Measurements from ENCODE around the gene PTGIR.

The PTGIR gene

DNA sequence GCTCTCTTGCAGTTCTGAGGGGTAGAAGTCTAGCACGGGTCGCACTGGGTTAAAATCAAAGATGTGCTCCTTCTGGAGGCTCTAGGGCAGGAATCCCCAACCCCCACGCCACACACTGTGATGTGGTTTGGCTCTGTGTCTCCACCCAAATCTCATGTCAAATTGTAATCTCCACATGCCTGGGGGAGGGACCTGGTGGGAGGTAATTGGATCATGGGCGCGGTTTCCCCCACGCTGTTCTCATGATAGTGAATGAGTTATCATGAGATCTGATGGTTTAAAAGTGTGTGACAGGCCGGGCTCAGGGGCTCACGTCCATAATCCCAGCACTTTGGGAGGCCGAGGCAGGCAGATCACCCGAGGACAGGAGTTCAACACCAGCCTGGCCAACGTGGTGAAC lies 50.4 kb downstream of the PTGIR start:
- Mint-ChIP-seq H3K4me3 (no peak overlapping the region), H3K27me3 (no peaks in the 10 kb centered on the region), H3K36me3 (peaks cover 18% of the 10 kb centered on the region), H3K27ac (no peak overlapping the region), H3K4me1 (peaks cover 15% of the 10 kb centered on the region), H3K9me3 (peaks cover 8% of the 10 kb centered on the region)
- ATAC-seq: no peak

DNA sequence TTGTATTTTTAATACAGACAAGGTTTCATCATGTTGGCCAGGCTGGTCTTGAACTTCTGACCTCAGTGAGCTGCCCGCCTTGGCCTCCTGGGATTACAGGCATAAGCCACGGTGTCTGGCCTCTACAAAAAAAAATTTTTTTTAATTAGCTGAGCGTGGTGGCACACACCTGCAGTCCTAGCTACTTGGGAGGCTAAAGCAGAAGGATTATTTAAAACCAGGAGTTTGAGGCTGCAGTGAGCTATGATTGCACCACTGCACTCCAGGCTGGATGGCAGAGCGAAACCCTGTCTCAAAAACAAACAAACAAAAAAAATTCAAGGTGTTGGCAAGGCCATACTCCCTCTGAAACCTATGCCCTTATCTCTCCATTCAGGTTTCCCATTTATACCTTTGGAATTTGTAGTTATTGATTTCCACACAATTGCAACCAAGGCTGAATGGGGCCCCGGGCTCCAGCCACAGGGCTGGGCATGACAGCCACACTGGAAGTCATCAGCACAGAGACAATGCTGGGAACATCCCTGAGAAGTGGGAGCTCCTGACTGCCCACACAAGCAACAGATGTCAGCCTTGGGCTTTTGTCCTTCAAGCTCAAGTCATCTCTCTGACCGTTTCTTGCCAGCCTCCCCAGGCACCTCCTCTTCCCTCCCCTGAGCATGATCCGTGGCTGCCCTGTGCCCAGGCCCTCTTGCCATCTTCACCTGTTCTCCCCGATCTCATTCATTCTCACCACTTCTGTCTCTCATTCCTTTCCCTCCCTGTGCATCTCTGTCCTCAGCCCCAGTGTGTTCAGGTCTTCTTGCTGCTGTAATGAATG lies 51.0 kb downstream of the PTGIR start:
- Mint-ChIP-seq H3K9me3 (peaks cover 8% of the 10 kb centered on the region), H3K4me1 (peaks cover 15% of the 10 kb centered on the region), H3K36me3 (peaks cover 18% of the 10 kb centered on the region), H3K27ac (no peak overlapping the region), H3K4me3 (no peak overlapping the region), H3K27me3 (no peaks in the 10 kb centered on the region)
- no peak for ATAC-seq

DNA sequence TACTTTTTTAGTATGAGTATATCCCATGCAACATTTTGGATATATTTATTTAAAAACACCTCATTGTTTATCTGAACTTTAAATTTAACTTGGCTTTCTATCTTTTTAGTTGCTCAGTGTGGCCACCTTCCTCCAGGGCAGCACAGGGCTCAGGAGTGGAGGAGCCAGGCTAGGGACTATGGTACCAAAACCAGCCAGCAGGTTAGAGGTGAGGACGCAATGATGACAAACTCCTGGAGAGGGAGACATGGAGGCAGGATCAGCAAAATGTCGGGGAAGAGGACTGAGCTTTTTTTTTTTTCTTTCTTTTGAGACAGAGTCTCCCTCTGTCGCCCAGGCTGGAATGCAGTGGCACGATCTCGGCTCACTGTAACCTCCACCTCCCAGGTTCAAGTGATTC lies 53.4 kb downstream of the PTGIR start:
- Mint-ChIP-seq H3K27me3 (no peaks in the 10 kb centered on the region), H3K36me3 (peaks cover 18% of the 10 kb centered on the region), H3K27ac (no peak overlapping the region), H3K4me1 (peaks cover 9% of the 10 kb centered on the region), H3K4me3 (no peak overlapping the region), H3K9me3 (peaks cover 2% of the 10 kb centered on the region)
- no peak for ATAC-seq
